ENCODE data around the gene EME1. TPM values are rescaled to one million over a fixed set of nuclear protein-coding genes. Genes with fewer than 3 reads are reported as not detected.
A peak's percentile ranks its signal among the peaks of the same experiment; 100 is the strongest.

EME1 gene
- total and polyA plus RNA-seq, 2 of the 13 experiments (the other 11 are each of a cell fraction or from before 2014, with no cell fraction given) = 20.7 to 24.6 TPM

GRCh38 chr17:50372758-50373556, at the start of gene EME1, which contains the start of gene MRPL27 (continued):
- TF ChIP-seq LRRFIP1 (CRISPR knock-in tag; conservative IDR thresholded peaks at IDR 0.05) (no peak), SATB2 (CRISPR knock-in tag; IDR thresholded peaks at IDR 0.05) (peak; percentile 65; the same call in 1 of the 2 replicates), SKIL (CRISPR knock-in tag; IDR thresholded peaks at IDR 0.05; ENCODE audit: borderline replicate concordance) (no peak), BHLHE40 (IDR thresholded peaks at IDR 0.05; ENCODE audit: low read length) (peak; percentile 95), NFE2L1 (CRISPR knock-in tag; IDR thresholded peaks at IDR 0.05; ENCODE audit: borderline replicate concordance) (peak; percentile 94), PHF8 (CRISPR knock-in tag; IDR thresholded peaks at IDR 0.05) (peak; percentile 97), TAF1 (CRISPR knock-in tag; IDR thresholded peaks at IDR 0.05) (peak; percentile 99), ZNF619 (CRISPR knock-in tag; IDR thresholded peaks at IDR 0.05) (peak; percentile 99), KLF9 (CRISPR knock-in tag; IDR thresholded peaks at IDR 0.05; ENCODE audit: low read depth) (peak; percentile 74; the same call in 1 of the 2 replicates), HMGXB4 (CRISPR knock-in tag; IDR thresholded peaks at IDR 0.05; ENCODE audit: borderline replicate concordance in 1 of 2, low read depth in 1 of 2) (peak; percentile 88 to 91), MEF2D (CRISPR knock-in tag; IDR thresholded peaks at IDR 0.05) (peak; percentile 71; the same call in 1 of the 2 replicates), MATR3 (CRISPR knock-in tag; IDR thresholded peaks at IDR 0.05) (no peak), ATF1 (CRISPR knock-in tag; IDR thresholded peaks at IDR 0.05) (peak; percentile 86), ZFX (CRISPR knock-in tag; IDR thresholded peaks at IDR 0.05; ENCODE audit: low read depth) (peak; percentile 98), DBP (CRISPR knock-in tag; IDR thresholded peaks at IDR 0.05; ENCODE audit: not compliant biosample characterization) (no peak), SMYD3 (CRISPR knock-in tag; IDR thresholded peaks at IDR 0.05) (peak; percentile 71; the same call in 1 of the 2 replicates), MYPOP (CRISPR knock-in tag; IDR thresholded peaks at IDR 0.05) (peak; percentile 93)
